Erythroblast (primary cell): ENCODE results near the gene PPP1R13B.

ENCODE experiments used
- DNase-seq, 2 experiments: peaks; one replicate each; lab custom pipeline; 2025; lab: John Stamatoyannopoulos, UW
- GATA1 ChIP-seq: IDR thresholded peaks from 2 replicates; pipeline ENCODE4 v1.6.1; 2011; ENCODE audit warnings: low read depth, mild to moderate bottlenecking, control low read depth, low read length, moderate library complexity
- POLR2A ChIP-seq: IDR thresholded peaks from 2 replicates; pipeline ENCODE4 v1.6.1; 2011; ENCODE audit warnings: mild to moderate bottlenecking, low read length

PPP1R13B gene

DNA sequence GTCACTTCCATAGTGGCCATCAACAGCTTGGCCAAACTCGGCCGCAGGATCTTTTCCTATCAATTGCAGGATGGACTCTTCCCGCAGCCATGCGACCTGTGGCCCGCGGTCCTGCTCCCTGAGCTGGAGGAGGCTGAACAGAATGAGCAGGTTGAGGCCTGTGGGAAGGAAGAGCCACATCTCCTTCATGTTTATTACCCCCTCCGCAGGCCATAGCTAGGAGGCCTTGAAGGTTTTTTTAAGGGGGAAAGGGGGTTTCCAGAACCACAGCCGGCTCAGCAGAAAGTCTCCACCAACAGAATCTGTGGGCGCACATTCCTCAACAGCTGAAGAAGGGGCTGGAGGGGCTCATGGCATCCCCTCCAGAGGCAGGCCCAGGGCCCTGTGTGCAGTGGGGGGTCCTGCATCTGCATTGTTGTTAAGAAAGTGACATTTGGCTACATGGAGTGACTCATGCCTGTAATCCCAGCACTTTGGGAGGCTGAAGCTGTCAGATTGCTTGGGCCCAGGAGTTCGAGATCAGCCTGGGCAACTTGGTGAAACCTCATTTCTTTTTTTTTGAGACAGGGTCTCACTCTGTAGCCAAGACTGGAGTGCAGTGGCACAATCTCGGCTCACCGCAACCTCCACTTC, 25.2 kb upstream of the PPP1R13B start:
- TF ChIP-seq GATA1 (no peak), POLR2A (no peak)
- no peak for DNase-seq

DNA sequence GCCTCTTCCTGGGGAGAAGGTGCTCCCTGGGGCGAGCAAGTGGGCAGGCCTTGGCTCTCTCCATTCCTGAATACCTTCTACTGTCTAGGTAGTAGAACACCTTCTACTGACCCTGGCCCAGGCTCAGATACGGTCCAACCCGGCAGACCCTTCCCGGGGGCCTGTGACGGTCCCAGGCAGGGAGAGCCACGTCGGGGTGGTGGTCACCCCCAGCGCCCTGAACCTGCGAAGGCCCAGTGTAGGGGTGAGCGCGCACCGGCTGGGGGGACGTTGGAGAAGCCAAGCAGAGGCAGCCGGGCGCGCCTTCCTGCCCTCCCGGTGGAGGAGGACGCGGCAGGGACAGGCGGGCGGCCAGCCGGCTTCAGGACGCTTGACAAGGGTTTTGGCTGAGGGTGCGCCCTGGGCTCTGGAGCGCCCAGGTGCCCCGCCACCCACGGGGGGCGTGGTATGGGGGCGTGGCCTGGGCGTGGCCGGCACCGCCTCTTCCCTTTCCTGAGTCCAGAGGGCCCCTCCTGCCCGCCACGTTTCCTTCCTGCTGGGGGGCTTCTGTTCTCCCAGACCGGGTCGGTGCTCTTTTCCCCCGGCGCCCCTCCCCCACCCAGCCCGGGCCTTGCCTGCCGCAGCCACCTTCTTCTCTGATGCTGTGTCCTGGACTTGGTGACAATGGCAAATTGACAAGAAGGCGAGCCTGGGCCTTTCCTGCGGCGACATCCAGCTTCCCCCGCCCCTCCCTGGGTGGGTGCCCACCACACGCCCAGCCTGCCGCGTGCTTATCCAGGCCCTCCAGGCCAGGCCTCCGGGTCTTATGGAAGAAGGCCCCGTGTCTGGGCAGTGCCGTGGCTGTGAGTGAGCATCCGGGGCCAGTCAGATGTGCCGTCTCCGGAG, 24.5 kb upstream of the PPP1R13B start:
- peak; percentile 59 to 62 for DNase-seq
- TF ChIP-seq POLR2A (no peak), GATA1 (no peak)

GRCh38 chr14:103870891-103871595, 23.7 kb upstream of the PPP1R13B start:
- no peak for TF ChIP-seq GATA1
- no peak for TF ChIP-seq POLR2A
- DNase-seq = no peak

DNA sequence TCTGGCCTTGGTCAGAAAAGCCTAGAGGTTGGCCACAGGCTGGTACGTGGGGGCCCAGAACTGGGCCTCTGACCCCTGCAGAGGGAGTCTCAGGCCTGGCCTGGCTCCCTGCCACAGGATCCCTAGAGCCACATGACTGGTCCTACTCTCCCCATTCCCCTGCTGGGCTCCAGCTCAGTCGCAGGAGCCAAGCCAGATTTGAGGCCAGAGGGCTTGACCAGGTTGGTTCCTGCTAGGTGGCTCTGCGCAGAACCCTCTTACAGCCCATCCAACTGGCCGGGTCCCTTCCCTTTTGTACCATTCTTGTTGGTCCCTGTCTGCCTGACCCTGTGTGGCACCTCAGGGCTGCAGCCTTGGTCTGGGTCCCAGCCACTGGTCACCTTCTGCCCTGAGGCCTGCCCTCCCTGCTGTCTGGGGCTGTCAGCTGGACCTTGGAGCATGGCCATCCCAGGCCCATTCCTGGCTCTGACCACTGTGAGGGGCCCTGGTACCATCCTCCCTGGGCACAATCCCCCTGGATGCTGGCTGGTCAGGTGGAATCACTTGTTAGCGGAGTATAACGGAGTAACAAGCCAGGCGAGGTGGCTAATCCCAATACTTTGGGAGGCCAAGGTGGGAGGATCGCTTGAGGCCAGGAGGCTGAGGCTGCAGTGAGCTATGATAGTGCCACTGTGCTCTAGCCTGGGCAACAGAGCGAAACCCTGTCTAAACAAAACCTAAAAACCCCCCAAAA, 22.9 kb upstream of the PPP1R13B start:
- no peak for TF ChIP-seq POLR2A
- no peak for TF ChIP-seq GATA1
- DNase-seq = no peak

DNA sequence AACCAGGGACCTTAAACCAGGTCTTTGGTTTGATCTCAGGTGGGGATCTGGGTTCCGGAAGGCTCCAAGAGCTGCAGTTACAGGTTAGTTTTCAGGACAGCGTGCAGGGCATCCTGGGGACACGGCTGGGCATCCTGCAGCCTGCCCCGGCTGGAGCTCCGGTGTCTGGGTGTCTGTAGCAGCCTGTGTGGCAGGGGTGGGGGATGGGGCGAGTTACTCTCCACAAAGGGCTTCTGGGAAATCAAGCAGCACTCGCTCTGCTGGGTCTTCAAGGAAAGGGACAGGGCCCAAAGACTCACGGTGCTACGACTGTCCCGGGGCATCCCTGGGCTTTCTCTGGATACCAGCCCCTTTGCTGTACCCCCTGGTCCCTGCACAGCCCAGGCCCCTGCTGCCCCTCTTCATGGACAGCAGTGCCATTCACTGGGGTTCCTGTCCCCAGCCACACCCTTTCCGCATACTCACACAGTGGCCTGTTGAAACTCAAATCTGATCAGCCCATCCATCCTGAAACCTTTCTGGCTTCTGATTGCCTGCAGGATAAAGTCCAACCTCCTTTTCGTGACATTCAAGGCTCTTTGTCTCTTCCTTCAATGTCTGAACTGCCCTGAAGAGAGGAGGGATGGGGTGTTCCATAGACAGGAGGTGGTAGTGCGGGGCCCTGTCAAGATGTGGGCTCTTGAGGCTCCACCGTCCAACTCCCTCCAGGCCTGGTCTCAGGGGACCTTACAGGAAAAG, 22.2 kb upstream of the PPP1R13B start:
- TF ChIP-seq GATA1 (no peak), POLR2A (no peak)

DNA sequence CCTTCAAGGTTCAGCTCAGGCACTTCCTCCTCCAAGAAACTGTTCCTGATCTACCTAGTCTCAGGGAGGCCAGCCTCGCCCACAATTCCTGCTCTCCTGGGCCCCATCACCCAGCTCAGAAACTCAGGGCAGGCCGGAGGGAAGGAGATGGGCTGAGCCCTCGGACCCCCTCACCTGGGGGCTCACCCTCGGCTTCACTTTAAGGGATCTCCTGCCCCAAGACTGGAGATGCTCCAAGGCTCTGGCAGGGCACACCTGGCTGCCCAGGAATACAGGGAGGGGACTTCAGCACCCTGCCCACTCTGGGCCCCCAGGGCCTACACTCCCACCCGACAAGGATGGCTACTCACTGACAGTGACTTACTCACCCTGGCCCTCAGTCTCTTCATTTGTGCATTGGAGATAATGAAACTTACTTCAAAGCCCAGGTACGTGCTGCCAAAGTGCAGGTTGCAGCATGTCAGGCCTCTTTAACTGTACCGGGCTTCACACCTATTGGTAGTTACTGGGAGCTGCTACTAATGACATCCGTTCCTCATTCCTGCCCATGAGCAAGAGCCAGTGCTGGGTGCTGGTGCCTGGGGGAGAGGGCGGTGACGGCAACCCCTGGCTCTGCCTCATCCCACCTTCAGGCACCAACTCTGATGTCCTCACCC, 21.0 kb upstream of the PPP1R13B start:
- TF ChIP-seq POLR2A (no peak), GATA1 (no peak)
- DNase-seq = no peak

More for the DNA sequence above, 22.2 kb upstream of the PPP1R13B start:
- no peak for DNase-seq

DNA sequence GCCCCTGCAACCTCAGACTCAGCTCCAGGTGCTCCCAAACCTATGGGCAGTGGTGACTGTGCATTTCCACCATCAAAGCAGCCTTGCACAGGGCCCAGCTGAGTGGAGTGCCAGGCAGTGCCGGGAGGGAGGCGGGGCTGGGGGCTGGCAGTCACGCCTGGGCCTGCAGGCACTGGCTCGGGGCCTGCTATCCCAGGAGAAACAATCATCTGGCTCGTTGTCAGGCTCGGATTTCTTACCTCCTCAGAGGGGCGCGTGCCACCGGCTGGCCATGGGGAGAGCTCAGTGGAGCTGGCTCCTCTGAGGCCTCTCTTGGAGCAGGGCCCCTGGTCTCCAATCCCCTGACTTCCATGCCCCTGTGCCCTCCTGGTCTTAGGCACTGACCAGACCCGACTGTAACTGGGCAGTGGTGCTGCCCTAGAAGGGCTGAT, 20.2 kb upstream of the PPP1R13B start:
- TF ChIP-seq POLR2A (no peak), GATA1 (no peak)
- DNase-seq = no peak

- DNase-seq = no peak
- no peak for TF ChIP-seq GATA1
- TF ChIP-seq POLR2A = no peak
These were observed 19.6 kb upstream of the PPP1R13B start for GRCh38 chr14:103867020-103867419.

GRCh38 chr14:103863245-103863644, 15.9 kb upstream of the PPP1R13B start:
- TF ChIP-seq GATA1 = no peak
- no peak for TF ChIP-seq POLR2A
- no peak for DNase-seq

- no peak for TF ChIP-seq GATA1
- no peak for TF ChIP-seq POLR2A
- no peak for DNase-seq
These were observed 15.0 kb upstream of the PPP1R13B start for GRCh38 chr14:103862393-103862782.

DNA sequence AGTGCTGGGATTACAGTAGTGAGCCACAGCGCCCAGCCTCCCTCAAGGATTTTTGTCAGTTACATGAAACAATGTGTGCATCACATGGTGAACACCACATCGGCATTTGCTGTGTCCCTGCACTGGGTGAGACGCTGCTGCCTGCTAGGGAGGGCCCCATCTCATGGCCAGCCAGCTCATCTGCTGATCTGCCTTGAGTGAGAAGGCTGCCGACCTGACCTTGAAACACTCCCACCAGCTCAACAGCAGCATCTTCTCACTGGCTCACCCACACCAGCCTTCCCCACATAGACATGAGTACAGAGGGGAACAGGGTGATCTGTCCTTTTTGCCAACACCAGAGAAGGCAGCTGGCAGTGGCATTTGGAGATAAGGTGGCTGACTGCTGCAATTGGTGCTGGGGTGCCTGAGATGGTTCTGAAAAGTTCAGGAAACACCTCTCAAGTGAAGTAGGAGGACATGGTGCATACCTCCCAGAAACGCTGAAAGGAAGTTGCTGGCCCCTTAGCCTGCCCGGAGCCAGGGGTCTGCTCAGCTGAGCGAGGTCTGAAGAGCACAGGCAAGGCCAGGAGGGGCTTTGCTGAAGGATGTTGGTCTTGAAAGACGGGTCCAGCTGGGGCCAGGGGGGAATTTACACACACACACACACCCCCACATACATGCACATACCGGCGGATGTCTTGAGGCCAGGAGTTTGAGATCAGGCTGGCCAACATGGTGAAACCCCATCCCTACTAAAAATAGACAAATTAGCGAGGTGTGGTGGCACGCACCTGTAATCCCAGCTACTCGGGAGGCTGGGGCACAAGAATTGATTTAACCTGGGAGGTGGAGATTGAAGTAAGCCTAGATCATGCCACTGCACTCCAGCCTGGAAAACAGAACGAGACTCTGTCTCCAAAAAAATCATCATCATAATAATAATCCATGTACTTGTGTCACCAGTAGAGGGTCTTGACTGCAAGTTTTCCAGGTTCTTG, 14.3 kb upstream of the PPP1R13B start:
- DNase-seq = no peak
- TF ChIP-seq GATA1 = no peak
- no peak for TF ChIP-seq POLR2A
